Testis (tissue), 3 donors: ENCODE measurements around the gene SERPINA1. TPM values are rescaled to one million over a fixed set of nuclear protein-coding genes. Genes with fewer than 3 reads are reported as not detected.

Source experiments
- DNase-seq: peaks from one replicate; pipeline ENCODE4 v3.0.0-alpha.2; 2019
- H3K27ac ChIP-seq, 2 donors: fragments of 200-600 bp; sonication (generic); one replicate each; pipeline ENCODE4 v1.5.1; 2019
- H3K27me3 ChIP-seq: fragments of 200-600 bp; sonication (generic); one replicate; pipeline ENCODE4 v1.5.1; 2019
- H3K36me3 ChIP-seq: fragments of 200-600 bp; sonication (generic); one replicate; pipeline ENCODE4 v1.5.1; 2017; ENCODE audit warnings: low read depth; ENCODE audit errors: missing control alignments
- H3K4me1 ChIP-seq: fragments of 200-600 bp; sonication (generic); one replicate; pipeline ENCODE4 v1.5.1; 2019
- H3K4me3 ChIP-seq, 2 donors: fragments of 200-600 bp; sonication (generic); one replicate each; pipeline ENCODE4 v1.5.1; 2017 to 2019
- H3K9me3 ChIP-seq: fragments of 200-600 bp; sonication (generic); one replicate; pipeline ENCODE4 v1.5.1; 2017
- CTCF ChIP-seq, 3 experiments: fragments of 450-650 bp in 2 of 3; fragments of 200-600 bp in 1 of 3; sonication (generic) in 1 of 3; IDR thresholded peaks; one replicate each; pipeline ENCODE4 v1.5.1; 2016 to 2019; ENCODE audit warnings: antibody characterized with exemption in 3 of 3, mild to moderate bottlenecking in 2 of 3, moderate library complexity in 1 of 3
- POLR2A ChIP-seq: fragments of 450-650 bp; IDR thresholded peaks from one replicate; pipeline ENCODE4 v1.6.1; 2017; ENCODE audit warnings: antibody characterized with exemption, mild to moderate bottlenecking, moderate library complexity
- WGBS, 2 donors: methylation state at CpG; one replicate each; pipeline ENCODE4 v1.1.5; 2018; 5-methylcytosine and 5-hydroxymethylcytosine counted together
- intact Hi-C: fragments of 100-400 bp; cut with DNase I; formaldehyde crosslinking; loops from one replicate; pipeline ENCODE4 v1.15.1; 2023; ENCODE audit warnings: low total_unique reads
- polyA plus RNA-seq: library from polyadenylated mRNA; stranded (reverse); fragments of 350-450 nt; fragmentation: Illumina TruSeq; extraction: RNeasy Lipid Tissue Mini Kit (QIAGEN cat#74804); gene quantifications from one replicate; pipeline ENCODE4 v1.2.3, GENCODE V29; 2014; ENCODE audit warnings: low read depth, low replicate concordance; ENCODE audit not compliant: insufficient read depth
- total RNA-seq, 2 donors: library from RNA; depleted of rRNA; stranded (reverse); fragments of >200 nt; gene quantifications; one replicate each; pipeline ENCODE4 v1.2.3, GENCODE V29; 2016

SERPINA1 gene
- total and polyA plus RNA-seq, 3 donors from 2014 or later, result 1.0 to 123 (median 2.2) TPM

- Histone ChIP-seq H3K4me1 (no peaks in the 10 kb centered on the region), H3K27ac (no peak overlapping the region), H3K27me3 (no peaks in the 10 kb centered on the region), H3K36me3 (no peaks in the 10 kb centered on the region), H3K9me3 (no peaks in the 10 kb centered on the region), H3K4me3 (no peak overlapping the region)
- no peak for DNase-seq
- intact Hi-C loops, result no loop called here
- TF ChIP-seq CTCF (IDR thresholded peaks at IDR 0.05) (no peak), POLR2A (no peak)
These were observed 55.8 kb downstream of the SERPINA1 start for GRCh38 chr14:94332587-94332986.

- 70 to 77% methylated on average over 7 of the region's 7 CpGs for WGBS, 2 donors
- H3K4me3 ChIP-seq, result no peak overlapping the region
- intact Hi-C loops, result no loop called here
- no peak overlapping the region for H3K27ac ChIP-seq
- H3K27me3 ChIP-seq, result no peaks in the 10 kb centered on the region
- no peaks in the 10 kb centered on the region for H3K9me3 ChIP-seq
- DNase-seq, result no peak
- no peaks in the 10 kb centered on the region for H3K4me1 ChIP-seq
- no peak for TF ChIP-seq CTCF (IDR thresholded peaks at IDR 0.05)
- TF ChIP-seq POLR2A, result no peak
- H3K36me3 ChIP-seq, result no peaks in the 10 kb centered on the region
These were observed 56.3 kb downstream of the SERPINA1 start for GRCh38 chr14:94332063-94332583.

DNA sequence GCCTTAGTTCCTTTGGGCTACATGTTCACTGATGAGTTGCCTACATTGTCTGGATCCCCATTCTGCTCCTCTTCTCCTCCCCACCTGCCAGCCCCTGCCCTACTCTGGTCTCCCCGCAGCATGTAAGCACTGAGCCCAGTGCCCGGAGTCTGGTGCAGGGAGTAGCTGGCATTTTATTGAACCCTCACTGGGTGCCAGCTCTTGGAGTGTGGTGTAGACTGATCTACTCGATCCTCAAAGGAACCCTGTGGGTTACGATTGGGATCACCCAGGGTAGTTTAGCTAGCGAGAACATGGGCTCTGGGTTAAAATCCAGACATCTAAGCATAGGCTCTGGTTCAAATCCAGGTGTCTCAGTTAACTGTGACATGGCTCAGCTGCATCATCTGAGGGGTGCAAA lies 56.9 kb downstream of the SERPINA1 start:
- TF ChIP-seq CTCF (IDR thresholded peaks at IDR 0.05), result no peak
- no peak for TF ChIP-seq POLR2A
- intact Hi-C loops, result no loop called here
- no peak for DNase-seq
- no peaks in the 10 kb centered on the region for H3K36me3 ChIP-seq
- 90 to 92% methylated on average over 5 of the region's 5 CpGs for WGBS, 2 donors
- no peaks in the 10 kb centered on the region for H3K4me1 ChIP-seq
- no peaks in the 10 kb centered on the region for H3K27me3 ChIP-seq
- H3K9me3 ChIP-seq, result no peaks in the 10 kb centered on the region
- H3K27ac ChIP-seq, result no peak overlapping the region
- no peak overlapping the region for H3K4me3 ChIP-seq

- DNase-seq, result no peak
- Histone ChIP-seq H3K27me3 (no peaks in the 10 kb centered on the region), H3K36me3 (no peaks in the 10 kb centered on the region), H3K27ac (no peak overlapping the region), H3K9me3 (no peaks in the 10 kb centered on the region), H3K4me1 (no peaks in the 10 kb centered on the region), H3K4me3 (no peak overlapping the region)
- no peak for TF ChIP-seq POLR2A
- TF ChIP-seq CTCF (IDR thresholded peaks at IDR 0.05), result no peak
- 76% methylated on average over 2 of the region's 2 CpGs; no CpG with 5 or more reads in 1 of the 2 donors for WGBS, 2 donors
- intact Hi-C loops, result no loop called here
These were observed 57.5 kb downstream of the SERPINA1 start for GRCh38 chr14:94330857-94331256.

GRCh38 chr14:94330432-94330831 lies 58.0 kb downstream of the SERPINA1 start:
- no peaks in the 10 kb centered on the region for H3K4me1 ChIP-seq

More at GRCh38 chr14:94330432-94330831, 58.0 kb downstream of the SERPINA1 start:
- Histone ChIP-seq H3K36me3 (no peaks in the 10 kb centered on the region), H3K27ac (no peak overlapping the region), H3K9me3 (no peaks in the 10 kb centered on the region), H3K27me3 (no peaks in the 10 kb centered on the region), H3K4me3 (no peak overlapping the region)
- intact Hi-C loops, result no loop called here
- no peak for DNase-seq
- TF ChIP-seq POLR2A (no peak), CTCF (IDR thresholded peaks at IDR 0.05) (no peak)
- 87 to 100% methylated on average over 1 to 3 of the region's 3 CpGs for WGBS, 2 donors
